H1 (cell line): Measurements from ENCODE around the gene DDN. TPM values are rescaled to one million over a fixed set of nuclear protein-coding genes. Genes with fewer than 3 reads are reported as not detected.

Experiments
- CTCF ChIA-PET: fragments of 300-600 bp; sonication (Branson Sonifier 250); formaldehyde crosslinking; loops from one replicate; lab custom pipeline; 2021; ENCODE audit not compliant: partially characterized antibody; lab: Charles Lee
- POLR2A ChIA-PET: fragments of 300-600 bp; sonication (Branson Sonifier 250); formaldehyde crosslinking; loops from one replicate; lab custom pipeline; 2021; ENCODE audit warnings: inconsistent platforms; ENCODE audit not compliant: partially characterized antibody; lab: Charles Lee
- DNase-seq, 2 experiments: peaks; one replicate each; pipeline versions ENCODE4 v3.0.0 to v3.0.0-alpha.2; 2010 to 2022; ENCODE audit warnings: low spot score in 2 of 2, low read depth in 1 of 2, mixed read lengths in 1 of 2
- FAIRE-seq: peaks from 2 replicates; lab custom pipeline; 2011; peaks lifted over from hg19 to GRCh38; lab: Jason Lieb, UNC
- H2AFZ ChIP-seq: 2 replicates; pipeline ENCODE4 v1.8.1; 2012; ENCODE audit warnings: low read length, inconsistent platforms
- H2AK5ac ChIP-seq: 2 replicates; pipeline ENCODE4 v1.6.1; 2013; ENCODE audit warnings: low read depth, low read length
- H2BK120ac ChIP-seq: replicated peaks from 2 replicates; pipeline ENCODE3; 2013; ENCODE audit warnings: low read depth, low read length, inconsistent platforms
- H2BK12ac ChIP-seq: 2 replicates; pipeline ENCODE4 v1.6.1; 2013; ENCODE audit warnings: low read depth, low read length
- H2BK15ac ChIP-seq: 2 replicates; pipeline ENCODE4 v1.6.1; 2013; ENCODE audit warnings: low read length
- H2BK20ac ChIP-seq: 2 replicates; pipeline ENCODE4 v1.6.1; 2013; ENCODE audit warnings: low read length
- H2BK5ac ChIP-seq: 2 replicates; pipeline ENCODE4 v1.6.1; 2013; ENCODE audit warnings: low read depth, low read length
- H3K14ac ChIP-seq: 2 replicates; pipeline ENCODE4 v1.6.1; 2013; ENCODE audit warnings: inconsistent platforms; ENCODE audit not compliant: insufficient read length
- H3K18ac ChIP-seq: 2 replicates; pipeline ENCODE4 v1.6.1; 2013; ENCODE audit warnings: low read length; ENCODE audit errors: extremely low read depth
- H3K23ac ChIP-seq: 2 replicates; pipeline ENCODE4 v1.6.1; 2013; ENCODE audit warnings: inconsistent platforms; ENCODE audit not compliant: insufficient read length
- H3K23me2 ChIP-seq: 2 replicates; pipeline ENCODE4 v1.6.1; 2013; ENCODE audit warnings: low read depth, low read length
- H3K27ac ChIP-seq: 2 replicates; pipeline ENCODE4 v1.6.1; 2011; ENCODE audit warnings: low read depth, low read length, inconsistent platforms
- H3K27me3 ChIP-seq, 4 experiments: replicated peaks in 1 of 4; 1 replicate in 1 of 4; 2 replicates in 3 of 4; pipeline versions ENCODE4 v1.6.1 to v1.8.1; 2011 to 2013; ENCODE audit warnings: low read length in 3 of 4, mild to moderate bottlenecking in 3 of 4, inconsistent platforms in 2 of 4, mixed read lengths in 2 of 4, moderate library complexity in 1 of 4; ENCODE audit not compliant: control insufficient read depth in 3 of 4, insufficient read depth in 3 of 4; ENCODE audit errors: extremely low read depth in 1 of 4
- H3K36me3 ChIP-seq, 4 experiments: 2 replicates each; pipeline versions ENCODE4 v1.6.1 to v1.8.1; 2011 to 2013; ENCODE audit warnings: mild to moderate bottlenecking in 4 of 4, low read length in 3 of 4, moderate library complexity in 2 of 4, control low read depth in 1 of 4, inconsistent platforms in 1 of 4; ENCODE audit not compliant: insufficient read depth in 4 of 4, control insufficient read depth in 2 of 4
- H3K4ac ChIP-seq: replicated peaks from 2 replicates; pipeline ENCODE3; 2013; ENCODE audit warnings: low read length, low read depth, mixed read lengths, inconsistent platforms; ENCODE audit not compliant: insufficient read length
- H3K4me1 ChIP-seq, 4 experiments: replicated peaks in 1 of 4; 1 replicate in 1 of 4; 2 replicates in 3 of 4; pipeline versions ENCODE4 v1.6.1 to v1.8.1; 2011 to 2013; ENCODE audit warnings: low read length in 3 of 4, inconsistent platforms in 2 of 4, mixed read lengths in 1 of 4; ENCODE audit not compliant: insufficient read depth in 4 of 4, control insufficient read depth in 3 of 4
- H3K4me2 ChIP-seq, 2 experiments: 2 replicates each; pipeline versions ENCODE4 v1.6.1 to v1.8.1; 2011 to 2013; ENCODE audit warnings: low read depth in 2 of 2, low read length in 2 of 2, control low read depth in 1 of 2, inconsistent platforms in 1 of 2, mild to moderate bottlenecking in 1 of 2; ENCODE audit not compliant: insufficient read depth in 1 of 2
- H3K4me3 ChIP-seq, 4 experiments: fragments of 200-600, 300-600 bp in 1 of 4; sonication (generic), shearing (Covaris generic), sonication (Bioruptor Twin) in 1 of 4; 2 replicates each; pipeline versions ENCODE4 v1.5.1 to v1.8.1; 2011 to 2016; ENCODE audit warnings: low read length in 4 of 4, low read depth in 3 of 4, control low read depth in 2 of 4, inconsistent platforms in 2 of 4, mild to moderate bottlenecking in 2 of 4, mixed read lengths in 1 of 4, moderate library complexity in 1 of 4; ENCODE audit not compliant: insufficient read depth in 2 of 4; ENCODE audit errors: extremely low read depth in 1 of 4
- H3K56ac ChIP-seq: replicated peaks from 2 replicates; pipeline ENCODE3; 2013; ENCODE audit warnings: low read depth, mild to moderate bottlenecking, mixed read lengths, low read length, inconsistent platforms; ENCODE audit not compliant: insufficient read length
- H3K79me1 ChIP-seq: 2 replicates; pipeline ENCODE4 v1.6.1; 2013; ENCODE audit warnings: low read depth, low read length, control low read depth
- H3K79me2 ChIP-seq, 2 experiments: 2 replicates each; pipeline versions ENCODE4 v1.6.1 to v1.8.1; 2012 to 2013; ENCODE audit warnings: low read length in 2 of 2, mild to moderate bottlenecking in 2 of 2, inconsistent platforms in 1 of 2; ENCODE audit not compliant: insufficient read depth in 2 of 2, control insufficient read depth in 1 of 2
- H3K9ac ChIP-seq, 4 experiments: replicated peaks in 1 of 4; 1 replicate in 1 of 4; 2 replicates in 3 of 4; pipeline versions ENCODE4 v1.6.1 to v1.8.1; 2011 to 2013; ENCODE audit warnings: low read depth in 3 of 4, low read length in 3 of 4, control low read depth in 2 of 4, mild to moderate bottlenecking in 2 of 4, moderate library complexity in 2 of 4, inconsistent platforms in 1 of 4; ENCODE audit errors: extremely low read depth in 1 of 4
- H3K9me3 ChIP-seq, 2 experiments: 2 replicates each; pipeline versions ENCODE4 v1.6.1 to v1.8.1; 2012 to 2013; ENCODE audit warnings: mild to moderate bottlenecking in 2 of 2, moderate library complexity in 2 of 2, control low read depth in 1 of 2, inconsistent platforms in 1 of 2, low read depth in 1 of 2, low read length in 1 of 2, mixed read lengths in 1 of 2; ENCODE audit not compliant: insufficient read depth in 2 of 2
- H4K20me1 ChIP-seq, 2 experiments: replicated peaks in 1 of 2; 2 replicates each; pipeline versions ENCODE3 to v1.8.1; 2011 to 2013; ENCODE audit warnings: inconsistent platforms in 2 of 2, low read length in 2 of 2, mild to moderate bottlenecking in 1 of 2; ENCODE audit not compliant: insufficient read depth in 2 of 2, control insufficient read depth in 1 of 2
- H4K5ac ChIP-seq: 2 replicates; pipeline ENCODE4 v1.6.1; 2013; ENCODE audit warnings: low read length, low read depth, mixed read lengths, inconsistent platforms; ENCODE audit not compliant: insufficient read length
- H4K8ac ChIP-seq: 2 replicates; pipeline ENCODE4 v1.8.0; 2013; ENCODE audit warnings: mild to moderate bottlenecking, moderate library complexity, low read length, inconsistent platforms; ENCODE audit not compliant: insufficient read depth; ENCODE audit errors: extremely low read depth
- H4K91ac ChIP-seq: replicated peaks from 2 replicates; pipeline ENCODE3; 2013; ENCODE audit warnings: low read length, mixed read lengths, inconsistent platforms; ENCODE audit not compliant: insufficient read length
- SRF ChIP-seq: IDR thresholded peaks from 2 replicates; pipeline ENCODE4 v1.6.1; 2011; ENCODE audit warnings: mild to moderate bottlenecking, low read depth, low read length, moderate library complexity
- TEAD4 ChIP-seq: IDR thresholded peaks from 2 replicates; pipeline ENCODE4 v1.6.1; 2012; ENCODE audit warnings: low read depth, low read length, inconsistent platforms, mixed read lengths
- WGBS, 2 experiments: shearing (Covaris generic) in 1 of 2; methylation state at CpG; one replicate each; pipeline versions ENCODE4 v1.1.6 to v1.1.7; 2013 to 2015; ENCODE audit warnings: low lambda C conversion rate in 2 of 2, mixed read lengths in 2 of 2, inconsistent platforms in 1 of 2, low coverage in 1 of 2, missing lambda C conversion rate in 1 of 2; ENCODE audit not compliant: insufficient replicate concordance in 2 of 2, insufficient coverage in 1 of 2, insufficient read length in 1 of 2; ENCODE audit errors: extremely low coverage in 1 of 2, missing lambda C conversion rate in 1 of 2; 5-methylcytosine and 5-hydroxymethylcytosine counted together
- polyA plus RNA-seq, 7 experiments: library from polyadenylated mRNA; depleted of rRNA in 3 of 7; stranded (reverse) in 5 of 7; unstranded in 2 of 7; fragments of >200 nt in 5 of 7; fragments of 200-250 nt in 2 of 7; gene quantifications; 1 replicate in 5 of 7; 2 replicates in 1 of 7; 4 replicates in 1 of 7; pipeline versions ENCODE4 v1.2.1 to v1.2.3, GENCODE V29; 2011 to 2013; ENCODE audit warnings: missing spikeins in 2 of 7, mixed read lengths in 2 of 7
- total RNA-seq: library from RNA; stranded (reverse); fragmentation: NEBNext Ultra II Directional; extraction: Animal tissue kit (Norgen Biotek cat#: 25700); gene quantifications from 2 replicates; pipeline ENCODE4 v1.2.1, GENCODE V29; 2021

DDN gene
- total and polyA plus RNA-seq, 2 of the 8 experiments (the other 6 are each of a cell fraction or from before 2014, with no cell fraction given), result 0.14 to 0.30 TPM

DNA sequence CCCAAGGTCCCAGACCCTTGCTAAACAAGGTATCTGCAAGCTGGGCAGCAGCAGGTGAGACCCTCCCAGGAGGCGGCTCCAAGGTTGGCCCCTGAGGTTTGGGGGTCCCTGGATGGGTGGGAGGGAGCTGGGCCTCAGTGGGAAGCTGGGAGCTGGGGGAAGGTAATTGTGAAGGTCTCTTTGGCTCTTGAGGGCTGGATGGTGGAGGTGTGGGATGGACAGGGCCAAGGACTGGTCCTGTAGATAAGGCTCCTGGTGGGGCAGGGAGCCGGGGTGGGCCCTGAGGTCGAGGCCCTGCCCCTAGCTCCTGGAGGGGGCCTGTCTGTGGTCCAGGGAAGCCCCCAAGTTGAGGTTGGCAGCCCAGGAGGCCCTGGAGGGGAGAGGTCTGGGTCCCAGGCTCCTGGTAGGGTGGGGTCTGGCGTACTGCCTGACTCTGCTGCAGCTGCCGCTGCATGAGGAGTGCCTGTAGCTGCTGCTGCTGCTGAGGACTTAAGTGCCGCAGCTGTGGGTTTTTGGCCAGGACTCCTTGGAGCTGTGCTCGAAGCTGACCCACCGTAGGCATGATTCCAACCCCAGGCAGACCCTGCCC is 32.5 kb upstream of the DDN start:
- no peak overlapping the region for H2BK15ac ChIP-seq
- H2BK5ac ChIP-seq, result no peak overlapping the region
- no peak overlapping the region for H3K9ac ChIP-seq
- no peak overlapping the region for H2BK12ac ChIP-seq
- no peak overlapping the region for H4K91ac ChIP-seq
- H3K23ac ChIP-seq, result no peak overlapping the region
- H3K4me2 ChIP-seq, result no peak overlapping the region
- no peak overlapping the region for H3K14ac ChIP-seq
- H2AK5ac ChIP-seq, result no peak overlapping the region
- H3K36me3 ChIP-seq, result peaks cover 38 to 72% (median 66%) of the 10 kb centered on the region in 4 experiments
- DNase-seq, result no peak
- no peak overlapping the region for H3K18ac ChIP-seq
- peaks cover 6% of the 10 kb centered on the region in 2 experiments for H4K20me1 ChIP-seq
- no peaks in the 10 kb centered on the region; the same call in 1 of the 2 replicates for H3K79me1 ChIP-seq
- H3K27ac ChIP-seq, result no peak overlapping the region
- no peak overlapping the region for H4K5ac ChIP-seq
- H2AFZ ChIP-seq, result no peak overlapping the region
- 93% methylated on average over 8 of the region's 8 CpGs; no CpG with 5 or more reads in 1 of the 2 experiments for WGBS, 2 experiments
- no peaks in the 10 kb centered on the region for H3K4me1 ChIP-seq
- no peaks in the 10 kb centered on the region for H3K23me2 ChIP-seq
- H3K4me3 ChIP-seq, result no peak overlapping the region
- no peaks in the 10 kb centered on the region for H3K79me2 ChIP-seq
- H3K27me3 ChIP-seq, result no peaks in the 10 kb centered on the region
- POLR2A ChIA-PET, result interaction anchor here (0.6 to 22.2 kb wide), 8 partner anchors 2 to 1227 kb away, joined by 3 to 339 read pairs (median 4); partner anchors contain the start of gene KMT2D
- H3K56ac ChIP-seq, result no peak overlapping the region
- no peak overlapping the region for H2BK20ac ChIP-seq
- no peak for FAIRE-seq
- H3K4ac ChIP-seq, result no peak overlapping the region
- H3K9me3 ChIP-seq, result no peaks in the 10 kb centered on the region
- H4K8ac ChIP-seq, result peak overlapping the region; percentile 77
- CTCF ChIA-PET, result interaction anchor here (0.6 to 12.2 kb wide), 4 partner anchors 9 to 648 kb away, joined by 3 to 126 read pairs (median 28); no protein-coding TSS in a partner anchor
- no peak overlapping the region for H2BK120ac ChIP-seq
- TF ChIP-seq TEAD4, result no peak
- TF ChIP-seq SRF, result no peak
